A549 (cell line): Measurements from ENCODE around the gene BCL6B.

Experiments used
- CBX2 ChIP-seq: fragments of 200-600 bp; sonication (generic); IDR thresholded peaks from 2 replicates; pipeline ENCODE4 v1.6.1; 2016; ENCODE audit warnings: low read depth, mild to moderate bottlenecking, borderline replicate concordance
- CEBPB ChIP-seq, 2 experiments: fragments of >200 bp in 1 of 2; sonication (Bioruptor Twin) in 1 of 2; formaldehyde crosslinking in 1 of 2; IDR thresholded peaks; 2 replicates each; pipeline ENCODE4 v1.6.1; 2012 to 2016
- HDAC2 ChIP-seq: fragments of 200-600 bp; sonication (generic); IDR thresholded peaks from 2 replicates; pipeline ENCODE4 v1.6.1; 2016
- MYC ChIP-seq: IDR thresholded peaks from 2 replicates; pipeline ENCODE4 v1.6.1; 2012; ENCODE audit warnings: mild to moderate bottlenecking, inconsistent platforms, low read length, improper control_type of control experiment, borderline replicate concordance
- POLR2A ChIP-seq: IDR thresholded peaks from 2 replicates; pipeline ENCODE4 v1.6.1; 2012; ENCODE audit warnings: mild to moderate bottlenecking, low read length
- TF ChIP-seq, protein P1 (sequence below): fragments of >200 bp; sonication (Bioruptor Twin); formaldehyde crosslinking; IDR thresholded peaks from 3 replicates; pipeline ENCODE4 v1.5.1; 2016
- TF ChIP-seq, protein P2 (sequence below): IDR thresholded peaks from 2 replicates; pipeline ENCODE4 v1.6.1; 2012

DNA sequence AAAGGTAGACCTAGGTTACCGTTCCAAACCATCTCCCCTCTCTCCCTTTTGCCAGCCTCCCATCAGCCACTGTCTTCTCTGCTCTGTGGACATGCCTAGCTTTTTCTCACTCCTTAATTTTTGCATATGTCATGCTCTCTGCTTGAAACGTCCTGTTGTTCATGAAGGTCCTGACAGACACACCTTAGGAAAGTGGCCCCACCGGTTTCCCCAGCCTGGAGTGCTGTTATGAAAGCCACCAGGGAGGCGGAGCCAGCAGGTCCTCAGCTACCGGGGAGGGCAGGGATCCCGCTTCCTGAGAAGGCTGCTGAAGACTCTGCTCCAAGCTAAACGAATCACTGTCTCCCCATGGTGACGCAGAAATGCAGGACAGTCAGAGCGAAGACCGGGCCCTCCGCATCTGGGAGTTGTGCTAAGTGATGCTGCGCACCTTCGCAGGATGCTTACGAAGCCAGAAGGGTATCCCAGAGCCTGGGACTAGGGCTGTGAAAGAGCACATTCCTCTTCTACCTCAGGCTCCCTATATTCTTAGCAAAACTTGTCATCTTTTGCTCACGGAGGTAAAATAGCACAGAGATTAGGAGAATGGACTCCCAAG, 23.4 kb downstream of the BCL6B start:
- TF ChIP-seq, protein P1, sequence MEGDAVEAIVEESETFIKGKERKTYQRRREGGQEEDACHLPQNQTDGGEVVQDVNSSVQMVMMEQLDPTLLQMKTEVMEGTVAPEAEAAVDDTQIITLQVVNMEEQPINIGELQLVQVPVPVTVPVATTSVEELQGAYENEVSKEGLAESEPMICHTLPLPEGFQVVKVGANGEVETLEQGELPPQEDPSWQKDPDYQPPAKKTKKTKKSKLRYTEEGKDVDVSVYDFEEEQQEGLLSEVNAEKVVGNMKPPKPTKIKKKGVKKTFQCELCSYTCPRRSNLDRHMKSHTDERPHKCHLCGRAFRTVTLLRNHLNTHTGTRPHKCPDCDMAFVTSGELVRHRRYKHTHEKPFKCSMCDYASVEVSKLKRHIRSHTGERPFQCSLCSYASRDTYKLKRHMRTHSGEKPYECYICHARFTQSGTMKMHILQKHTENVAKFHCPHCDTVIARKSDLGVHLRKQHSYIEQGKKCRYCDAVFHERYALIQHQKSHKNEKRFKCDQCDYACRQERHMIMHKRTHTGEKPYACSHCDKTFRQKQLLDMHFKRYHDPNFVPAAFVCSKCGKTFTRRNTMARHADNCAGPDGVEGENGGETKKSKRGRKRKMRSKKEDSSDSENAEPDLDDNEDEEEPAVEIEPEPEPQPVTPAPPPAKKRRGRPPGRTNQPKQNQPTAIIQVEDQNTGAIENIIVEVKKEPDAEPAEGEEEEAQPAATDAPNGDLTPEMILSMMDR, result peak; percentile 34; the same call in 2 of the 3 replicates
- TF ChIP-seq POLR2A (no peak), CBX2 (no peak), MYC (no peak), HDAC2 (no peak), CEBPB (IDR thresholded peaks at IDR 0.05) (no peak)
- TF ChIP-seq, protein P2, sequence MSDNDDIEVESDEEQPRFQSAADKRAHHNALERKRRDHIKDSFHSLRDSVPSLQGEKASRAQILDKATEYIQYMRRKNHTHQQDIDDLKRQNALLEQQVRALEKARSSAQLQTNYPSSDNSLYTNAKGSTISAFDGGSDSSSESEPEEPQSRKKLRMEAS, result no peak
